HepG2 (cell line): Measurements from ENCODE around the gene VAC14. TPM values are rescaled to one million over a fixed set of nuclear protein-coding genes. Genes with fewer than 3 reads are reported as not detected.

Source experiments
- CHCHD3 ChIP-seq: sonication (generic); formaldehyde crosslinking; IDR thresholded peaks from 2 replicates; pipeline ENCODE4 v1.8.0; 2022; ENCODE audit warnings: mild to moderate bottlenecking, missing genetic modification reagents, moderate library complexity
- ELF1 ChIP-seq: sonication (generic); formaldehyde crosslinking; IDR thresholded peaks from 2 replicates; pipeline ENCODE4 v1.4.0; 2020; ENCODE audit warnings: missing genetic modification reagents
- ELF3 ChIP-seq: IDR thresholded peaks from 2 replicates; pipeline ENCODE4 v1.6.1; 2016; ENCODE audit warnings: missing genetic modification reagents, missing compliant biosample characterization
- GMEB2 ChIP-seq: IDR thresholded peaks from 2 replicates; pipeline ENCODE4 v1.6.1; 2016; ENCODE audit warnings: missing biosample characterization, missing genetic modification reagents, low read depth
- MED8 ChIP-seq: sonication (generic); formaldehyde crosslinking; IDR thresholded peaks from 2 replicates; pipeline ENCODE4 v1.8.1; 2023; ENCODE audit warnings: mild to moderate bottlenecking, missing genetic modification reagents; ENCODE audit not compliant: insufficient replicate concordance
- NCOA2 ChIP-seq: sonication (generic); formaldehyde crosslinking; IDR thresholded peaks from 2 replicates; pipeline ENCODE4 v1.8.0; 2022; ENCODE audit warnings: inconsistent platforms
- NCOA5 ChIP-seq: sonication (generic); formaldehyde crosslinking; IDR thresholded peaks from 2 replicates; pipeline ENCODE4 v1.4.0; 2020; ENCODE audit warnings: missing genetic modification reagents
- PREB ChIP-seq: sonication (generic); formaldehyde crosslinking; IDR thresholded peaks from 2 replicates; pipeline ENCODE4 v1.4.0; 2020; ENCODE audit warnings: missing genetic modification reagents
- PRPF4 ChIP-seq: fragments of 200-400 bp; formaldehyde crosslinking; IDR thresholded peaks from 2 replicates; pipeline ENCODE4 v1.6.1; 2016; ENCODE audit warnings: low read length, low read depth; ENCODE audit not compliant: poor library complexity, severe bottlenecking
- SOX5 ChIP-seq: IDR thresholded peaks from 2 replicates; pipeline ENCODE4 v1.6.1; 2016; ENCODE audit warnings: borderline replicate concordance
- SRSF9 ChIP-seq: fragments of 200-400 bp; formaldehyde crosslinking; IDR thresholded peaks from 2 replicates; pipeline ENCODE4 v1.6.1; 2018; ENCODE audit warnings: borderline replicate concordance, mild to moderate bottlenecking, low read depth, low read length; ENCODE audit not compliant: insufficient read depth, poor library complexity, severe bottlenecking
- SSRP1 ChIP-seq: IDR thresholded peaks from 2 replicates; pipeline ENCODE4 v1.6.1; 2016; ENCODE audit warnings: control low read depth
- TBL1XR1 ChIP-seq: fragments of 150-350 bp; IDR thresholded peaks from 2 replicates; pipeline ENCODE4 v1.6.1; 2014; ENCODE audit warnings: borderline replicate concordance, low read length; ENCODE audit not compliant: partially characterized antibody
- TEAD3 ChIP-seq: optimal IDR thresholded peaks from 2 replicates; pipeline ENCODE3; 2016; ENCODE audit warnings: borderline replicate concordance
- ZC3H4 ChIP-seq: sonication (generic); formaldehyde crosslinking; IDR thresholded peaks from 2 replicates; pipeline ENCODE4 v1.4.0; 2020; ENCODE audit warnings: missing genetic modification reagents, borderline replicate concordance
- ZIK1 ChIP-seq: sonication (generic); formaldehyde crosslinking; IDR thresholded peaks from 2 replicates; pipeline ENCODE4 v1.5.0; 2020; ENCODE audit warnings: mild to moderate bottlenecking, low read depth, missing genetic modification reagents, borderline replicate concordance
- ZNF260 ChIP-seq: sonication (generic); formaldehyde crosslinking; IDR thresholded peaks from 2 replicates; pipeline ENCODE4 v1.4.0; 2020; ENCODE audit warnings: missing genetic modification reagents, low read depth, mild to moderate bottlenecking, borderline replicate concordance
- ZNF607 ChIP-seq: sonication (generic); formaldehyde crosslinking; IDR thresholded peaks from 2 replicates; pipeline ENCODE4 v1.5.1; 2020; ENCODE audit warnings: missing genetic modification reagents, mild to moderate bottlenecking, borderline replicate concordance
- ZNF777 ChIP-seq: sonication (generic); formaldehyde crosslinking; IDR thresholded peaks from 2 replicates; pipeline ENCODE4 v1.4.0; 2020; ENCODE audit warnings: missing genetic modification reagents
- ZSCAN12 ChIP-seq: sonication (generic); formaldehyde crosslinking; IDR thresholded peaks from 2 replicates; pipeline ENCODE4 v1.9.0; 2021; ENCODE audit warnings: mild to moderate bottlenecking, missing genetic modification reagents
- polyA plus RNA-seq, 8 experiments: library from polyadenylated mRNA; depleted of rRNA in 3 of 8; stranded (reverse) in 7 of 8; unstranded in 1 of 8; fragments of >200 nt; fragmentation: Illumina TruSeq in 4 of 8; extraction: Trizol in 4 of 8; gene quantifications; 2 replicates each; pipeline versions ENCODE4 v1.2.1 to v1.2.3, GENCODE V29; 2011 to 2016; ENCODE audit warnings: low read depth in 4 of 8, missing spikeins in 1 of 8, mixed read lengths in 1 of 8; ENCODE audit not compliant: insufficient read depth in 1 of 8
- total RNA-seq, 5 experiments: library from RNA; depleted of rRNA; stranded (reverse); fragments of >200 nt; fragmentation: Illumina TruSeq; extraction: Trizol; gene quantifications; 2 replicates each; pipeline ENCODE4 v1.2.3, GENCODE V29; 2016; ENCODE audit warnings: low read depth in 1 of 5
- TF ChIP-seq, protein P1 (sequence below): sonication (generic); formaldehyde crosslinking; IDR thresholded peaks from 2 replicates; pipeline ENCODE4 v1.8.1; 2023; ENCODE audit warnings: mild to moderate bottlenecking, inconsistent platforms, moderate library complexity, missing genetic modification reagents, borderline replicate concordance
- TF ChIP-seq, protein P2 (sequence below): sonication (generic); formaldehyde crosslinking; IDR thresholded peaks from 2 replicates; pipeline ENCODE4 v1.5.1; 2020; ENCODE audit warnings: mild to moderate bottlenecking, moderate library complexity, missing genetic modification reagents

The VAC14 gene
- total and polyA plus RNA-seq, 2 of the 13 experiments (the other 11 are each of a cell fraction or from before 2014, with no cell fraction given), result 23.5 to 24.6 TPM

DNA sequence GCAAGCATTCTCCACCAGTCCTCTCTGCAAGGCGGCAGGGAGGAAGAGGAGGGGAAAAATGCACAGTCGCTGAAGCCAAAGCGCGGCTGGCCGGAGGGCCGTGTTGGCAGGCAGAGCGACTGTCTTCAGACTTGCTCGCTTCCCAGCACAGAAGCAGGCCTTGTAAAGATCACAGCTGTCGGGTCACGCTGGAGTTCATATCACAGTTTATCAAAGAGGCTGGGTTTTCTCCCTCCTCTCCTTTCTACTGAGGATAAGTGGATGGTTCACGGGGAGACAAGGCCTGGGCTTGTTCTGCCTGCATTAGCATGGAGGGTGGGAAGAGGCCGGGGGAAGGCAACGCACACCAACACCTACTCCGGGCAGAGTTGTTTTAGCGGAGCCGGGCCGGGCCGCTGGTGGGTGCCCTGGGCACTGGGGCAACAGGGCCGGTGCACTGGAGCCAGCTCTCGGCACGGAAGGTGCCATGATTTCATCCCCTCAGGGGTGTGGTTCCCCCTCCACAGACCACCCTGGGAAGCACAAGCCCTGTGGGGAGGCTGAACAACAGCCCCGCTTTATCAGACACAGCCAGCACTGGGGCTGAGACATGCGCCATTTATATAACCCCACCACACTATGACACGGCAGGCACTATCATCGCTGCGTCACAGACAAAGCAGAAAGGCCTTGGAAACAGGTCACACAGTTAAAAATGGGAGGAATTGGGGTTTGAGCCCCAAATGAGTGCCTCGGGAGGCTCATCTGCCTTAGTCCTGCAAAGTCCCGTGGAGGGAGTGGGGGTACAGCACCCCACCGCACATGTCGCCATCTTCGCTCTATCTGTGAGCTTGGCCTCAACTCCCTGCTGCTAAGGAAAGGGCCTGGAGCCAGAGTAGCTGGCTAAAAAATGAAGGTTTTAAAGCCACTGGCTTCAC lies 74.8 kb downstream of the VAC14 start (continued):
- TF ChIP-seq ZNF260, result no peak
- no peak; the same call in 1 of the 2 replicates for TF ChIP-seq ZNF777 (CRISPR knock-in tag)
- no peak for TF ChIP-seq ELF1 (CRISPR knock-in tag)
- TF ChIP-seq NCOA2, result no peak
- TF ChIP-seq PRPF4, result peak; percentile 52
- TF ChIP-seq ZIK1 (CRISPR knock-in tag), result no peak
- peak; percentile 82; the same call in 1 of the 2 replicates for TF ChIP-seq SSRP1 (CRISPR knock-in tag)
- TF ChIP-seq, protein P1, sequence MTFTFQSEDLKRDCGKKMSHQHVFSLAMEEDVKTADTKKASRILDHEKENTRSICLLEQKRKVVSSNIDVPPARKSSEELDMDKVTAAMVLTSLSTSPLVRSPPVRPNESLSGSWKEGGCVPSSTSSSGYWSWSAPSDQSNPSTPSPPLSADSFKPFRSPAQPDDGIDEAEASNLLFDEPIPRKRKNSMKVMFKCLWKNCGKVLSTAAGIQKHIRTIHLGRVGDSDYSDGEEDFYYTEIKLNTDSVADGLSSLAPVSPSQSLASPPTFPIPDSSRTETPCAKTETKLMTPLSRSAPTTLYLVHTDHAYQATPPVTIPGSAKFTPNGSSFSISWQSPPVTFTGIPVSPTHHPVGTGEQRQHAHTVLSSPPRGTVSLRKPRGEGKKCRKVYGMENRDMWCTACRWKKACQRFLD (CRISPR knock-in tag), result 0 out of 2 replicates have a peak, but pooled peaks have one; percentile 2
- no peak for TF ChIP-seq ZNF607 (CRISPR knock-in tag)
- TF ChIP-seq TEAD3 (CRISPR knock-in tag), result no peak
- TF ChIP-seq, protein P2, sequence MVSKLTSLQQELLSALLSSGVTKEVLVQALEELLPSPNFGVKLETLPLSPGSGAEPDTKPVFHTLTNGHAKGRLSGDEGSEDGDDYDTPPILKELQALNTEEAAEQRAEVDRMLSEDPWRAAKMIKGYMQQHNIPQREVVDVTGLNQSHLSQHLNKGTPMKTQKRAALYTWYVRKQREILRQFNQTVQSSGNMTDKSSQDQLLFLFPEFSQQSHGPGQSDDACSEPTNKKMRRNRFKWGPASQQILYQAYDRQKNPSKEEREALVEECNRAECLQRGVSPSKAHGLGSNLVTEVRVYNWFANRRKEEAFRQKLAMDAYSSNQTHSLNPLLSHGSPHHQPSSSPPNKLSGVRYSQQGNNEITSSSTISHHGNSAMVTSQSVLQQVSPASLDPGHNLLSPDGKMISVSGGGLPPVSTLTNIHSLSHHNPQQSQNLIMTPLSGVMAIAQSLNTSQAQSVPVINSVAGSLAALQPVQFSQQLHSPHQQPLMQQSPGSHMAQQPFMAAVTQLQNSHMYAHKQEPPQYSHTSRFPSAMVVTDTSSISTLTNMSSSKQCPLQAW, result no peak
- TF ChIP-seq GMEB2 (CRISPR knock-in tag), result no peak
- TF ChIP-seq SRSF9, result no peak
- no peak for TF ChIP-seq PREB (CRISPR knock-in tag)
- no peak for TF ChIP-seq CHCHD3 (CRISPR knock-in tag)
- no peak for TF ChIP-seq ELF3 (CRISPR knock-in tag)
- peak; percentile 12 for TF ChIP-seq MED8
- no peak for TF ChIP-seq SOX5
- TF ChIP-seq ZC3H4 (CRISPR knock-in tag), result 0 out of 2 replicates have a peak, but pooled peaks have one; percentile 10
- no peak for TF ChIP-seq ZSCAN12 (CRISPR knock-in tag)
- no peak for TF ChIP-seq NCOA5 (CRISPR knock-in tag)
- no peak for TF ChIP-seq TBL1XR1
